Neutrophil (primary cell): ENCODE data around the gene CLINT1.

Source experiments
- H3K27ac ChIP-seq: fragments of 200-600 bp; sonication (generic); 2 replicates; pipeline ENCODE4 v1.5.1; 2016; ENCODE audit warnings: mild to moderate bottlenecking, moderate library complexity
- H3K27me3 ChIP-seq: fragments of 200-600 bp; sonication (generic); 2 replicates; pipeline ENCODE4 v1.6.0; 2016; ENCODE audit warnings: mild to moderate bottlenecking
- H3K36me3 ChIP-seq: fragments of 200-600 bp; sonication (generic); 2 replicates; pipeline ENCODE4 v1.5.1; 2017
- H3K4me1 ChIP-seq, 2 experiments: fragments of 200-600 bp in 1 of 2; sonication (generic) in 1 of 2; 1 replicate in 1 of 2; 2 replicates in 1 of 2; pipeline versions ENCODE4 v1.5.1 to v1.6.1; 2013 to 2016; ENCODE audit warnings: low read depth in 1 of 2, low read length in 1 of 2, mild to moderate bottlenecking in 1 of 2, moderate library complexity in 1 of 2; ENCODE audit not compliant: control insufficient read depth in 1 of 2, insufficient read depth in 1 of 2
- H3K4me3 ChIP-seq, 2 experiments: fragments of 200-600 bp in 1 of 2; sonication (generic) in 1 of 2; 1 replicate in 1 of 2; 2 replicates in 1 of 2; pipeline ENCODE4 v1.5.1; 2013 to 2016; ENCODE audit warnings: low read depth in 1 of 2, low read length in 1 of 2, mild to moderate bottlenecking in 1 of 2, moderate library complexity in 1 of 2
- H3K9me3 ChIP-seq: fragments of 200-600 bp; sonication (generic); 2 replicates; pipeline ENCODE4 v1.5.1; 2016
- TF ChIP-seq, protein P1 (sequence below): fragments of 200-600 bp; sonication (generic); IDR thresholded peaks from 2 replicates; pipeline ENCODE4 v1.5.1; 2016; ENCODE audit warnings: antibody characterized with exemption

The CLINT1 gene

DNA sequence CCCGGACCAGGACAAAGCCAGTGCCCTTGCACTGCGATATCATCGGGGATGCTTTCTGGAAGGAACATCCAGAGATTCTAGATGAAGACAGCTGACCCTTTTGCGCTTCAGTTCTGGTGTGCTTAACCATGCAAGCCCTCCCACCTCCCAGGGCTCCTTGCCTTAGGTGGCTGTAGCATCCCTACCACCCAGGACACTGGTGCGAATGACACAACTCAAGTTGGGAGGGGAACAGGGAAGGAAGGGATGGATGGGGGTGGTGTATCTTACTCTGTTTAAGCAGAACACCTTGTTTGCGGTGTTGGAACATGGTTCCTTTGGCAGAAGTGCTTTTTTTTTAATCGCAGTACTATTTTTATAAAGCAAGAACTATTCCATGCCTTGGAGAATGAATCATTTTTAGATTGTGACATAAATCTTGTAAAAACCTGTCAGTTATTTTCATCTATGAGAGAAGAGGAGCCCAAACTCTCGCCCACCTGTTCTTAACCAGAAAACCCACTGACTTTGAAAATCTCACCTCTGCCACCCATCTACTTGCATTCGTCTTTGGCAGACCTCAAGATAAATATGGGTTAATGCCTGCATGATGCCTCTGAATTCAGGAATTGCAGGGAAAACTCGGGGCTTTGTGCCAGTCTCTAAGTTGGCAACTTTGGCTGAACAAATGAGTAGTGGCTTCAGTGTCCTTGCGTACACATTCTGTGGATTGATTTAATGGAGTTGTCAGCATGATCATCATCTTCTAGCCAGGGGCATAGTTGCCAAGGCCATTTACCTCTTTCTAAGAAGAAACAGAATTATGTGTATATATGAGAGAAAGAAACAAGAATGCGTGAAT, 119.3 kb downstream of the CLINT1 start:
- no peaks in the 10 kb centered on the region for H3K27me3 ChIP-seq
- H3K36me3 ChIP-seq: no peaks in the 10 kb centered on the region
- peaks cover 12% of the 10 kb centered on the region in 2 experiments for H3K4me1 ChIP-seq
- TF ChIP-seq, protein P1, sequence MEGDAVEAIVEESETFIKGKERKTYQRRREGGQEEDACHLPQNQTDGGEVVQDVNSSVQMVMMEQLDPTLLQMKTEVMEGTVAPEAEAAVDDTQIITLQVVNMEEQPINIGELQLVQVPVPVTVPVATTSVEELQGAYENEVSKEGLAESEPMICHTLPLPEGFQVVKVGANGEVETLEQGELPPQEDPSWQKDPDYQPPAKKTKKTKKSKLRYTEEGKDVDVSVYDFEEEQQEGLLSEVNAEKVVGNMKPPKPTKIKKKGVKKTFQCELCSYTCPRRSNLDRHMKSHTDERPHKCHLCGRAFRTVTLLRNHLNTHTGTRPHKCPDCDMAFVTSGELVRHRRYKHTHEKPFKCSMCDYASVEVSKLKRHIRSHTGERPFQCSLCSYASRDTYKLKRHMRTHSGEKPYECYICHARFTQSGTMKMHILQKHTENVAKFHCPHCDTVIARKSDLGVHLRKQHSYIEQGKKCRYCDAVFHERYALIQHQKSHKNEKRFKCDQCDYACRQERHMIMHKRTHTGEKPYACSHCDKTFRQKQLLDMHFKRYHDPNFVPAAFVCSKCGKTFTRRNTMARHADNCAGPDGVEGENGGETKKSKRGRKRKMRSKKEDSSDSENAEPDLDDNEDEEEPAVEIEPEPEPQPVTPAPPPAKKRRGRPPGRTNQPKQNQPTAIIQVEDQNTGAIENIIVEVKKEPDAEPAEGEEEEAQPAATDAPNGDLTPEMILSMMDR: no peak
- H3K9me3 ChIP-seq: no peaks in the 10 kb centered on the region
- H3K4me3 ChIP-seq: no peak overlapping the region
- no peak overlapping the region for H3K27ac ChIP-seq

DNA sequence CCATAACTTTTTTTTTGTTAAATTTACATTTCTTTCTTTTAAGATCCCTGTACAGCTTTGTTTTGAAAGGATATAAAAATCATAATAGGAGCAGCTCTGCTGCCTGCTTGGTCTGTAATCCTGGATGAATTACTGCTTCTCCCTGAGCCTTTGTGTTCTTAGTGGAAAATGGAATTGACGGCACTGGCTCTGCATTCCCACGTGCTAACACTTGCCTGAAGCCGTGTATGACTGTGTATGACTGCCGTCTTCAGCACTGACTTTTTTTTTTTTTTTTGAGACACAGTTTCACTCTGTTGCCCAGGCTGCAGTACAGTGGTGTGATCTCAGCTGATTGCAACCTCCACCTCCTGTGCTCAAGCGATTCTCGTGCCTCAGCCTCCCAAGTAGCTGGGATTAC, 123.0 kb downstream of the CLINT1 start:
- Histone ChIP-seq H3K27ac (no peak overlapping the region), H3K36me3 (no peaks in the 10 kb centered on the region), H3K27me3 (no peaks in the 10 kb centered on the region), H3K9me3 (no peaks in the 10 kb centered on the region), H3K4me1 (peaks cover 7 to 8% of the 10 kb centered on the region in 2 experiments), H3K4me3 (no peak overlapping the region)
- TF ChIP-seq, protein P1: no peak
